K562 (cell line): ENCODE results near the gene SLC25A28. TPM values are rescaled to one million over a fixed set of nuclear protein-coding genes. Genes with fewer than 3 reads are reported as not detected.

Experiments
- ATF6 ChIP-seq: sonication (generic); formaldehyde crosslinking; IDR thresholded peaks from 2 replicates; pipeline ENCODE4 v1.4.0; 2020; ENCODE audit warnings: mild to moderate bottlenecking, missing genetic modification reagents
- ATF7 ChIP-seq: fragments of 450-650 bp; IDR thresholded peaks from 2 replicates; pipeline ENCODE4 v1.7.1; 2014; ENCODE audit warnings: mild to moderate bottlenecking, moderate library complexity
- BRD4 ChIP-seq: fragments of 200-600 bp; sonication (generic); IDR thresholded peaks from 2 replicates; pipeline ENCODE4 v1.6.1; 2017; ENCODE audit warnings: inconsistent platforms
- CSDE1 ChIP-seq, 2 experiments: fragments of 450-650 bp; IDR thresholded peaks; 2 replicates each; pipeline ENCODE4 v1.6.1; 2016; ENCODE audit warnings: mild to moderate bottlenecking in 1 of 2
- DIDO1 ChIP-seq: fragments of 450-650 bp; IDR thresholded peaks from 2 replicates; pipeline ENCODE4 v1.6.1; 2016; ENCODE audit warnings: low read depth, missing biosample characterization, missing genetic modification characterization
- E2F6 ChIP-seq, 2 experiments: IDR thresholded peaks; 2 replicates each; pipeline ENCODE4 v1.6.1; 2011; ENCODE audit warnings: borderline replicate concordance in 1 of 2, control low read depth in 1 of 2, low read depth in 1 of 2, low read length in 1 of 2, mild to moderate bottlenecking in 1 of 2, mixed read lengths in 1 of 2, moderate library complexity in 1 of 2; ENCODE audit not compliant: insufficient read depth in 1 of 2, insufficient read length in 1 of 2, poor library complexity in 1 of 2, severe bottlenecking in 1 of 2; ENCODE audit errors: extremely low read depth in 1 of 2
- HBP1 ChIP-seq: fragments of 450-650 bp; formaldehyde crosslinking; IDR thresholded peaks from 2 replicates; pipeline ENCODE4 v1.4.0; 2022; ENCODE audit warnings: missing genetic modification characterization
- KLF1 ChIP-seq: fragments of 450-650 bp; IDR thresholded peaks from 2 replicates; pipeline ENCODE4 v1.6.1; 2016; ENCODE audit warnings: missing genetic modification characterization, missing compliant biosample characterization
- MNT ChIP-seq, 2 experiments: fragments of 450-650 bp; conservative IDR thresholded peaks; 2 replicates each; pipeline ENCODE4 v1.6.1; 2017; ENCODE audit warnings: mild to moderate bottlenecking in 2 of 2, moderate library complexity in 2 of 2
- MYNN ChIP-seq, 2 experiments: sonication (generic); formaldehyde crosslinking in 1 of 2; IDR thresholded peaks; 2 replicates each; pipeline versions ENCODE4 v1.5.0 to v1.6.1; 2016 to 2020; ENCODE audit warnings: antibody characterized with exemption in 1 of 2, missing genetic modification reagents in 1 of 2
- NBN ChIP-seq: fragments of 450-650 bp; IDR thresholded peaks from 2 replicates; pipeline ENCODE4 v1.6.1; 2016; ENCODE audit warnings: low read depth, mild to moderate bottlenecking
- NRF1 ChIP-seq, 2 experiments: fragments of 450-650 bp; IDR thresholded peaks in 1 of 2; conservative IDR thresholded peaks in 1 of 2; 2 replicates each; pipeline ENCODE4 v1.6.1; 2014; ENCODE audit warnings: mild to moderate bottlenecking in 2 of 2
- PML ChIP-seq: IDR thresholded peaks from 2 replicates; pipeline ENCODE4 v1.6.1; 2012; ENCODE audit warnings: low read length, inconsistent platforms
- RBM34 ChIP-seq: fragments of 200-400 bp; formaldehyde crosslinking; IDR thresholded peaks from 2 replicates; pipeline ENCODE4 v1.6.1; 2018; ENCODE audit warnings: low read length, borderline replicate concordance; ENCODE audit not compliant: insufficient read depth
- RHOXF2B ChIP-seq: fragments of 250-450 bp; sonication (Bioruptor Pico); conservative IDR thresholded peaks from 2 replicates; pipeline ENCODE4 v1.5.1; 2021
- RNF2 ChIP-seq: sonication (generic); IDR thresholded peaks from 2 replicates; pipeline ENCODE4 v1.6.1; 2016
- SIN3B ChIP-seq: fragments of 450-650 bp; IDR thresholded peaks from 2 replicates; pipeline ENCODE4 v1.6.1; 2017; ENCODE audit warnings: low read depth, mild to moderate bottlenecking, moderate library complexity
- TFAP4 ChIP-seq: sonication (generic); formaldehyde crosslinking; IDR thresholded peaks from 2 replicates; pipeline ENCODE4 v1.8.0; 2022; ENCODE audit warnings: missing genetic modification reagents, mild to moderate bottlenecking, moderate library complexity, borderline replicate concordance
- ZNF253 ChIP-seq: fragments of 250-450 bp; sonication (Bioruptor Pico); conservative IDR thresholded peaks from 2 replicates; pipeline ENCODE4 v1.6.1; 2021; ENCODE audit warnings: mild to moderate bottlenecking
- ZNF764 ChIP-seq: fragments of 250-450 bp; sonication (Bioruptor Pico); IDR thresholded peaks from 2 replicates; pipeline ENCODE4 v1.4.0; 2020; ENCODE audit warnings: low read depth, mild to moderate bottlenecking, moderate library complexity
- ZNF766 ChIP-seq: fragments of 200-800 bp; sonication (Bioruptor generic); conservative IDR thresholded peaks from 2 replicates; pipeline ENCODE4 v1.6.1; 2016; ENCODE audit warnings: missing genetic modification characterization, missing compliant biosample characterization
- polyA plus RNA-seq, 8 experiments: library from polyadenylated mRNA; depleted of rRNA in 4 of 8; stranded (reverse) in 5 of 8; unstranded in 3 of 8; fragments of >200 nt; fragmentation: Nextera tagmentation in 2 of 8; fragmentation: Illumina TruSeq in 1 of 8; extraction: Ambion mirVana in 2 of 8; extraction: Trizol in 1 of 8; gene quantifications; 2 replicates each; pipeline versions ENCODE4 v1.2.1 to v1.2.3, GENCODE V29; 2011 to 2014; ENCODE audit warnings: inconsistent platforms in 1 of 8, missing spikeins in 1 of 8
- total RNA-seq, 7 experiments: library from RNA; depleted of rRNA in 6 of 7; stranded (reverse); fragments of >200 nt in 6 of 7; fragmentation: Illumina TruSeq in 2 of 7; extraction: Trizol in 2 of 7; gene quantifications; 2 replicates each; pipeline versions ENCODE4 v1.2.1 to v1.2.3, GENCODE V29; 2011 to 2021; ENCODE audit warnings: low replicate concordance in 1 of 7

Gene SLC25A28
- total and polyA plus RNA-seq, 9 of the 15 experiments (the other 6 are each of a cell fraction or from before 2014, with no cell fraction given) = 6.2 to 32.3 (median 18.8) TPM

GRCh38 chr10:99620711-99621453, 643 bp upstream of the SLC25A28 start (continued):
- TF ChIP-seq MNT (conservative IDR thresholded peaks at IDR 0.05) (peak in 1 of 2 experiments; percentile 68), SIN3B (peak; percentile 59; the same call in 1 of the 2 replicates), CSDE1 (IDR thresholded peaks at IDR 0.05) (no peak), PML (peak; percentile 49; the same call in 1 of the 2 replicates), ZNF766 (CRISPR knock-in tag) (peak; percentile 69; the same call in 1 of the 2 replicates), BRD4 (peak; percentile 44; the same call in 1 of the 2 replicates), NRF1 (conservative IDR thresholded peaks at IDR 0.05 in 1 of 2, IDR thresholded peaks at IDR 0.05 in 1 of 2) (peak; percentile 76 to 78), KLF1 (tag) (no peak), NBN (peak; percentile 51; the same call in 1 of the 2 replicates), MYNN (IDR thresholded peaks at IDR 0.05) (0 out of 2 replicates have a peak, but pooled peaks have one; percentile 10), MYNN (CRISPR knock-in tag; IDR thresholded peaks at IDR 0.05) (no peak), ATF7 (peak; percentile 67; the same call in 1 of the 2 replicates), ZNF764 (CRISPR knock-in tag) (no peak), E2F6 (IDR thresholded peaks at IDR 0.05; ENCODE audit: borderline replicate concordance in 1 of 2, extremely low read depth in 1 of 2, insufficient read depth in 1 of 2, insufficient read length in 1 of 2, low read depth in 1 of 2, low read length in 1 of 2, poor library complexity in 1 of 2, severe bottlenecking in 1 of 2) (peak; percentile 68 to 91), DIDO1 (tag) (no peak), RHOXF2B (no peak), RBM34 (no peak), ATF6 (0 out of 2 replicates have a peak, but pooled peaks have one; percentile 15), TFAP4 (CRISPR knock-in tag) (peak; percentile 84), HBP1 (peak; percentile 94), ZNF253 (CRISPR knock-in tag) (no peak), RNF2 (peak; percentile 64)
